SJSA1 (cell line): Measurements from ENCODE around the gene UACA. TPM values are rescaled to one million over a fixed set of nuclear protein-coding genes. Genes with fewer than 3 reads are reported as not detected.

Experiments
- DNase-seq, 2 experiments: peaks; one replicate each; pipeline ENCODE4 v3.0.0-alpha.2; 2015 to 2020; ENCODE audit warnings: low spot score in 2 of 2, low read depth in 1 of 2
- H3K27ac ChIP-seq: fragments of 250-450 bp; sonication (Bioruptor Pico); 2 replicates; pipeline ENCODE4 v1.5.1; 2020; ENCODE audit warnings: mild to moderate bottlenecking, moderate library complexity
- H3K27me3 ChIP-seq: fragments of 250-450 bp; sonication (Bioruptor Pico); replicated peaks from 2 replicates; pipeline ENCODE4 v1.5.1; 2020; ENCODE audit warnings: mild to moderate bottlenecking, moderate library complexity
- H3K36me3 ChIP-seq: fragments of 250-450 bp; sonication (Bioruptor Pico); 2 replicates; pipeline ENCODE4 v1.5.1; 2020; ENCODE audit warnings: mild to moderate bottlenecking
- H3K4me1 ChIP-seq: fragments of 250-450 bp; sonication (Bioruptor Pico); replicated peaks from 2 replicates; pipeline ENCODE4 v1.6.1; 2021; ENCODE audit warnings: mild to moderate bottlenecking
- H3K4me3 ChIP-seq: fragments of 250-450 bp; sonication (Bioruptor Pico); 2 replicates; pipeline ENCODE4 v1.5.1; 2020; ENCODE audit warnings: mild to moderate bottlenecking
- H3K9me3 ChIP-seq: fragments of 250-450 bp; sonication (Bioruptor Pico); replicated peaks from 2 replicates; pipeline ENCODE4 v1.5.1; 2020; ENCODE audit warnings: mild to moderate bottlenecking
- total RNA-seq: library from RNA; depleted of rRNA; stranded (reverse); fragments of >200 nt; shearing (Covaris generic); gene quantifications from 2 replicates; pipeline ENCODE4 v1.2.3, GENCODE V29; 2014

Gene UACA
- total RNA-seq, 1 experiment from 2014 or later: 26.8 TPM

DNA sequence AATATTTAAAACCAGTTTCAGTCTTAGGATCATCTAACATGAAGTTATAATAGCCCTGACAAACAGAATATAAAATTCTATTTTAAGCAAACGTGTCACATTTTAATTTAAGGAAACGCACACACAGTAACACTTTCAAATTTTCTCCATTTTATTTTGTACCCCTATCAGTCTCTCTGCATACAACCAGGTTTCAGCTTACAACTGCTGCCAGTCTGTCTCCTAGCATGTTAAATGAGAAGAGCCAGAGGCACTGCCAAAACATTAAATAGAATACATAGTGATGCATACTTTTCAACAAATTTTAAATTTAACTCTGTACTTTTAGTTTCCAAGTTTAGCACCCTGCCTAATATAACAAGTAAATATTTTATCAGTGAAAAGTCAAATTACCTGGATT lies 60.8 kb downstream of the UACA start:
- Histone ChIP-seq H3K36me3 (0 out of 2 replicates have a peak, but pooled peaks cover 4% of the 10 kb centered on the region), H3K27me3 (no peaks in the 10 kb centered on the region), H3K9me3 (no peaks in the 10 kb centered on the region), H3K4me1 (peaks cover 51% of the 10 kb centered on the region), H3K27ac (peak overlapping the region; percentile 71), H3K4me3 (no peak overlapping the region; the same call in 1 of the 2 replicates)
- DNase-seq: peak in 1 of 2 experiments; percentile 31

DNA sequence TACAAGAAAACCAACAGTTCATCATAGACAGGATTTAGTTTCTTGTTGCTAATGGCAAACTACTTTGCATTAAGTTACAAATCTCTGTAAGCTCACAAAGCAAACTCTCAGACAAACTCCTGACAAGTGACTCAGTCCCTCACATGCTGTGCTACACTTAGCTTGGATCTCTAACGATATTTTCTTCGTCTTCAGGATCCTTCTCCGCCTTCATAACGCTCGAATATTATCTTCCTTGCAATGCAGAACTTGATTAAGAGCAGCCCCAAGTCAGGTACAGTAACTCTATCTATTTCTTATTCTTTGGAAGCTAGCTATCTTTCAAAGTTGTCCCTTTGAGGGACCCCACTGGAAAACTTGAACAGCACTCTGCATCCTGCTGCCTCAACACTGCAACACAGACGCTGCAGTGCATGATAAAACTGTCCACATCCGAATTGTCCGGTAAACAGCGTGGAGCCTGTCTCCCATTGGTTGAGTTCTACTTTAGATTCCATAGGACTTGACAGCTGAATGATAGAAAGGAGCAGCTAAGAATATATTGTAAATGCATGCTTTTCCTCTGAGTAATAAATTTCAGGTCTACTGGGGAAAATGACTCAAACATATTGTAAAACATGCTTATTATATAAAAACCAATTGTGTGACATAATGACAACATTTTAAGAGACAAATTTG lies 61.3 kb downstream of the UACA start:
- Histone ChIP-seq H3K27ac (peak overlapping the region; percentile 71), H3K36me3 (0 out of 2 replicates have a peak, but pooled peaks cover 4% of the 10 kb centered on the region), H3K27me3 (no peaks in the 10 kb centered on the region), H3K9me3 (no peaks in the 10 kb centered on the region), H3K4me1 (peaks cover 51% of the 10 kb centered on the region), H3K4me3 (peak overlapping the region; percentile 24)
- DNase-seq: peak; percentile 57 to 73

GRCh38 chr15:70701171-70701570 lies 62.2 kb downstream of the UACA start:
- H3K4me3 ChIP-seq: no peak overlapping the region
- DNase-seq: no peak
- H3K36me3 ChIP-seq: peaks cover 7% of the 10 kb centered on the region; the same call in 1 of the 2 replicates
- peaks cover 51% of the 10 kb centered on the region for H3K4me1 ChIP-seq
- H3K9me3 ChIP-seq: no peaks in the 10 kb centered on the region
- no peaks in the 10 kb centered on the region for H3K27me3 ChIP-seq
- H3K27ac ChIP-seq: peak overlapping the region; percentile 71

DNA sequence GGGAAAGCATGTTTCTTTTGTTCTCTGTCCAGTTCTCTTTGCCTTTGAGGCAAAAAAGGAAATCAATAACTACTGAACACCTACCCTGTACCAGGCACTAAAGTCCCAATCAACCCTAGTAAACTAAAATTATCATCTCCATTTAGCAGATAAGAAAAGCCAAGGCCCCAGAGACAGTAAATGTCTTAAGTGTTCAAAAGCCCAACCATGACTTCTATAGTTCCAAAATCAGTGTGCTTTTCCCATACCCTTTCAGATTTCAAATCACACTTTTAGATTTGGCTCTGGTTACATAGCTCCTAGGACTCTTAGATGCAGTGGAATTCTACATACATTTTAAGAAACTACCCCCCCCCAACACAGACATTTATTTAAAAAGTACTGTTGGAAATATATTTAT lies 63.5 kb downstream of the UACA start:
- Histone ChIP-seq H3K4me3 (no peak overlapping the region), H3K36me3 (peaks cover 7% of the 10 kb centered on the region), H3K4me1 (peaks cover 51% of the 10 kb centered on the region), H3K27ac (no peak overlapping the region), H3K9me3 (no peaks in the 10 kb centered on the region), H3K27me3 (no peaks in the 10 kb centered on the region)
- no peak for DNase-seq

DNA sequence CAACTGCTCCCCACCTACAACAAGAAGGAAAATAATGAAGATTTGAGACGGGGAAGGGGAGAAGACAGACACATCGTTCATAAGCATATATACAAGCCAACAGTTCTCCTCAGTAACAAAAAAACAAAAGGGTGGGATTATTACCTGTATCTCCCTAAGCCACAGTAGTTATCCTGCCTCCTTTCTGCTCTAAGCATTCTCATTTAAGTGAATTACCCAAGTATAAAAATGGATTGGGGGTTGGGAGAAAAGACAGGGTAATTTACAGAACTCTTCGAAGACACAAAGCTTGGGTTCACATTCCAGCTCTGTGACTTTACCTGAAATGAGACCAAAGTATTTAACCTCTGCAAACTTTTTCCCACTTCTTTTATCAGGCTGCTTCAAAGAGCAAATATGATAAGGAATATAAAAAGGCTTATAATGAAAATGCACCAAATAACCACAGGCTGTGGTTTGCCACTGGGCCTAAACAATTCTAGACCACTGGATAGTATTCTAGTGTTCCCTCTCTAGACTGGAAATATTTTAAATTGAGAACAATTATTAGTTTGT lies 64.4 kb downstream of the UACA start:
- H3K9me3 ChIP-seq: no peaks in the 10 kb centered on the region
- DNase-seq: no peak
- H3K27ac ChIP-seq: no peak overlapping the region
- peaks cover 14% of the 10 kb centered on the region for H3K36me3 ChIP-seq
- peaks cover 46% of the 10 kb centered on the region for H3K4me1 ChIP-seq
- no peaks in the 10 kb centered on the region for H3K27me3 ChIP-seq
- H3K4me3 ChIP-seq: no peak overlapping the region

DNA sequence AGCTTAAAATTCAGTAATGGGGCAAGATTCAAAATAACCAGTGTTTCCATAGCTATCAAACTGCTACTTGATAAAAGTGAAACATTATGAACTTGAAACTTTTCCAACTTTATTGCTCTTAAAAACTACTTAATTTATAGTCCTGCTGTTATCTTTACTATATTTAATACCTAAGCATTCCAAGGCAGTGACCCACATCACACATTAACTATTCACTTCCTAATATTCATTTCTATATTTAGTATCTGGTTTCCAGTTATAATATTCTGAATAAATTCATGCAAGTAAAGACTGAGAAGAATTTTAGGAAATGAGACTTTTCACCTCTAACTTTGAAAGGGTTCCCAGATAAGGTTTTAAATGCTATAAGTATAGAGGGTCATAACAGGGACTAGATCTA lies 64.9 kb downstream of the UACA start:
- Histone ChIP-seq H3K4me1 (peaks cover 42% of the 10 kb centered on the region), H3K27ac (no peak overlapping the region), H3K27me3 (no peaks in the 10 kb centered on the region), H3K9me3 (no peaks in the 10 kb centered on the region), H3K4me3 (no peak overlapping the region), H3K36me3 (peaks cover 14% of the 10 kb centered on the region)
- no peak for DNase-seq

DNA sequence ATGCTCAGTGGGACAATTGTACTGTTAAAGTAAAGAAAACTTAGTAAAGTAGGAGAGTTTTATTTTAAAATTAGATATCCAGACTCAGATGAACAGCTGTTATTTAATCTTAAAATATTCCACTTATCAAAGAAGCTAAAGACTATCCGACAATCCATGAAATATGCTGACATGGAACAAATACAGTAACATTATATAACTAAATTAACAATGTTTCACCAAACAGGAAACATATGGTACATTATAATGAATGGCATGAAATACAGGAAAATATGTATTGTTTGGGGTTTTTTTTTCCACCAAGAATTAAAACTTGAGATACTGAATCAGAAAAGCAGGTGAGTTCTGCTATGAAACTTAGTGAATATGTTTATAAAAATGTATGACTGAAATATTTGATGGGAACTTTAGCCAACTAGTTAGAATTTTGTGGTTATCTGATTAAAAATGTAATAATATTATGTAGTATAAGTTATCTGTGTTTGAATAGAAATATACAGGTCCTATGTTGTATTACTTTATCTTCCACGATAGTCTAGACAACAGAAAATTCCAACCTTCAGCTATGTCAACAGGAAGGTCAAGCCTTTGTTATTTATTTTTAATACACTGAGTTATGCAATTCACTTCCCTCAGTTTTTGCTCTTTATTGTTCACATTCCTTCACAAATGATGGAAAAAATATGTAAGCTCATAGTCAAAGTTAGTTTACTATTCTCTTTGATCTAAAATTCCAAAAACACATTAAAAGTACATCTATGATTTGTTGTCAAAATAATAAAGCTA lies 72.7 kb downstream of the UACA start:
- Histone ChIP-seq H3K4me3 (no peak overlapping the region), H3K27me3 (no peaks in the 10 kb centered on the region), H3K9me3 (no peaks in the 10 kb centered on the region), H3K4me1 (peaks cover 5% of the 10 kb centered on the region; the same call in 1 of the 2 replicates), H3K36me3 (peaks cover 29% of the 10 kb centered on the region), H3K27ac (no peak overlapping the region)
- no peak for DNase-seq

DNA sequence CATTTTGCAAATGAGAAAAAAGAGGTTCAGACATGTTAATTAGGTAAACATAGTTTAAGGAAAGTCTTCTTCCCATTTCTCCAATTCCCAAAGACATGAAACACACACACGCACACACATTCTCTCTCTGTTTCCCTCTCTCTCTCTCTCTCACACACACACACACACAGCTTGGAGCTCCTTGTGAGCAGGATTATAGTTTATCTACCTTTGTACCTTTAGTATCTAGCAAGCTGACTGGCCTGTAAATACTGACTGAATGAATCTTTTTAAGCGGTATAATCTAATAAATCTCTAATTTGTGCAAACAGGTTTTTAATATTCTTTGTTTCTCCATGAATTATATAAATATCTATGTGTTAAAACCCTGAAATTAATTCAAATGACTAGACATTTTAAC lies 73.3 kb downstream of the UACA start:
- DNase-seq: no peak
- H3K27me3 ChIP-seq: no peaks in the 10 kb centered on the region
- no peak overlapping the region for H3K27ac ChIP-seq
- peaks cover 29% of the 10 kb centered on the region for H3K36me3 ChIP-seq
- no peak overlapping the region for H3K4me3 ChIP-seq
- H3K9me3 ChIP-seq: no peaks in the 10 kb centered on the region
- peaks cover 5% of the 10 kb centered on the region; the same call in 1 of the 2 replicates for H3K4me1 ChIP-seq

DNA sequence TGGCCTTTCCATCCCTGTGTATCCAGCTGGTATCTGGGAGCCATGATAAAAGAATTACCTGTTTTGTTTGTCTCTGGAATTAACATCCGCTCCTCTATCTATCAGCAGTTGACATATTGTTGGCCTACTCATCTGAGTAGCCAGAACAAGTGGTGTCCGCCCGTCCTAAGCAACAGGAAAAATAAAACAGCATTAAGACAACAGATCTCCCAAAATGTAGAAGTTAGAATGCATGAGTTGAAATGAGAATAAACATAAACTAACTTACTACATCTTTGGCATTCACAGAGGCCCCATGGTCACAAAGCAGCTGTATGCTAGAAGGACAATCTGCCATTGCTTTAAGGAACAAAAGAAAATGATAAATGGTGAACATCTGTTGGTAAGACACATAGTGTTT lies 75.9 kb downstream of the UACA start:
- DNase-seq: no peak
- no peak overlapping the region for H3K27ac ChIP-seq
- no peak overlapping the region for H3K4me3 ChIP-seq
- H3K27me3 ChIP-seq: no peaks in the 10 kb centered on the region
- peaks cover 5% of the 10 kb centered on the region; the same call in 1 of the 2 replicates for H3K4me1 ChIP-seq
- no peaks in the 10 kb centered on the region for H3K9me3 ChIP-seq
- peaks cover 25% of the 10 kb centered on the region for H3K36me3 ChIP-seq

DNA sequence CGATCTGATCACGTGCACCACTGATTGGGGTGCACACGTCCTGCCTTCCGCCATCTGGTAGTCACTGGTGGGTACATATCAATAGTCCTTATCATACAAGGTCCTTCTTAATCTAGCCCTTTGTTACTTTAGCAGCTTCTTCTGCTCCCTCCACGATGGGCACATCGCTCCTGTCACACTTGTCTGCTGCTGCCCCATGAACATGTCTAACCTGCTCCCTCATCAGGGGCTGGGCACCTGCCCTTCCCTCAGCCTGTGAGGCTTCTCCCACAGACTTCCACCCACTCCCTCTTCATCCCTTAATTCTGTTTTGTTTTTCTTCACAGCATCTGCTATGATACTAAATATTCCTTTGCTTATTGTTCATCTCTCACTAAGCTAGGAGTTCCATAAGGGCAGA lies 82.5 kb downstream of the UACA start:
- Histone ChIP-seq H3K36me3 (peaks cover 33% of the 10 kb centered on the region), H3K4me3 (no peak overlapping the region), H3K4me1 (no peaks in the 10 kb centered on the region), H3K9me3 (no peaks in the 10 kb centered on the region), H3K27ac (no peak overlapping the region), H3K27me3 (no peaks in the 10 kb centered on the region)
- DNase-seq: no peak

DNA sequence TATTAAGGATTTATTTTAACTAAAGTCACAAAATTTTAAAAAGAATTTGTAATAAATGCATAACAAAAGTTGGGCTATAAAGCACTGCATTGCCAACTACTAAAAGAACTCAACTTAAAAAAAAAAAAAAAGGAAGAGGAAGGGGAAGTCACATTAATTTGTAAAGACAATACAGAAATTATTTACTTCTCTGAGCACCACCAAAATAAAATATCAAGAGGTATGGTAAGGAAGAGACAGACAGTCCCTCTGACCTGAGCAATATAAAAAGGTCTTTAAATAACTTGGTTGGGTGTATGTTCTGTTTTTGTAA lies 83.5 kb downstream of the UACA start:
- H3K36me3 ChIP-seq: peaks cover 40% of the 10 kb centered on the region
- no peaks in the 10 kb centered on the region for H3K27me3 ChIP-seq
- no peak for DNase-seq

DNA sequence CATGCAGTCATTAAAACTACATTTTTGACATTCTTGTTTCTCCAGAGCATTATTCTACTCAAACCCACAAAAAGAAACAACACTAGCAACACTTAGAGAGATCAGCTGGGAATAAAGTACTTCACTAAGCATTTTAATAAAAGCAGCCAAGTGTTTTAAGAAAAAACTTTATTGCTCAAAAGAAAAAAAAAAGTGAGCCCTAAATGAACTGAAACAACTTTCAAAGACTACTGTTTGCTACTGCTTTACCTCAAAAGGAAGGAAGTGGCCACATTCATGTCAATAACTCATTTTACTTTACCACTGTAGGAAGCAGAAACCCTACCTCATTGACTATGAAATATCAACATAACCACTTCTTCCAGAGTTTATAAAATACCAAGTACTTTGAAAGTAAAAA lies 91.3 kb downstream of the UACA start:
- no peak overlapping the region for H3K4me3 ChIP-seq
- H3K27me3 ChIP-seq: no peaks in the 10 kb centered on the region
- DNase-seq: peak in 1 of 2 experiments; percentile 40
- peaks cover 33% of the 10 kb centered on the region for H3K36me3 ChIP-seq
- H3K9me3 ChIP-seq: no peaks in the 10 kb centered on the region
- H3K4me1 ChIP-seq: peaks cover 8% of the 10 kb centered on the region
- no peak overlapping the region for H3K27ac ChIP-seq

More for the DNA sequence above, 83.5 kb downstream of the UACA start:
- no peaks in the 10 kb centered on the region for H3K9me3 ChIP-seq
- H3K4me1 ChIP-seq: no peaks in the 10 kb centered on the region
- H3K4me3 ChIP-seq: no peak overlapping the region
- no peak overlapping the region for H3K27ac ChIP-seq

- H3K36me3 ChIP-seq: peaks cover 40% of the 10 kb centered on the region
Measured at GRCh38 chr15:70670680-70671079, 92.7 kb downstream of the UACA start.

More at GRCh38 chr15:70670680-70671079, 92.7 kb downstream of the UACA start:
- Histone ChIP-seq H3K27me3 (no peaks in the 10 kb centered on the region), H3K4me1 (peaks cover 8% of the 10 kb centered on the region), H3K9me3 (no peaks in the 10 kb centered on the region), H3K27ac (no peak overlapping the region), H3K4me3 (no peak overlapping the region)
- no peak for DNase-seq
